NCI-H748 treated with DMSO at 0.1 percent for 48 hours (cell line): ENCODE results near the gene BOLL.
"Not testable (repeated sequence)": the region's sequence is repeated elsewhere in the genome, so short reads cannot be mapped to it uniquely, and the experiment has no call there.

Source experiments
- DNase-seq: peaks from one replicate; lab custom pipeline; 2025; lab: John Stamatoyannopoulos, UW

Gene BOLL, protein sequence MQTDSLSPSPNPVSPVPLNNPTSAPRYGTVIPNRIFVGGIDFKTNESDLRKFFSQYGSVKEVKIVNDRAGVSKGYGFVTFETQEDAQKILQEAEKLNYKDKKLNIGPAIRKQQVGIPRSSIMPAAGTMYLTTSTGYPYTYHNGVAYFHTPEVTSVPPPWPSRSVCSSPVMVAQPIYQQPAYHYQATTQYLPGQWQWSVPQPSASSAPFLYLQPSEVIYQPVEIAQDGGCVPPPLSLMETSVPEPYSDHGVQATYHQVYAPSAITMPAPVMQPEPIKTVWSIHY

DNA sequence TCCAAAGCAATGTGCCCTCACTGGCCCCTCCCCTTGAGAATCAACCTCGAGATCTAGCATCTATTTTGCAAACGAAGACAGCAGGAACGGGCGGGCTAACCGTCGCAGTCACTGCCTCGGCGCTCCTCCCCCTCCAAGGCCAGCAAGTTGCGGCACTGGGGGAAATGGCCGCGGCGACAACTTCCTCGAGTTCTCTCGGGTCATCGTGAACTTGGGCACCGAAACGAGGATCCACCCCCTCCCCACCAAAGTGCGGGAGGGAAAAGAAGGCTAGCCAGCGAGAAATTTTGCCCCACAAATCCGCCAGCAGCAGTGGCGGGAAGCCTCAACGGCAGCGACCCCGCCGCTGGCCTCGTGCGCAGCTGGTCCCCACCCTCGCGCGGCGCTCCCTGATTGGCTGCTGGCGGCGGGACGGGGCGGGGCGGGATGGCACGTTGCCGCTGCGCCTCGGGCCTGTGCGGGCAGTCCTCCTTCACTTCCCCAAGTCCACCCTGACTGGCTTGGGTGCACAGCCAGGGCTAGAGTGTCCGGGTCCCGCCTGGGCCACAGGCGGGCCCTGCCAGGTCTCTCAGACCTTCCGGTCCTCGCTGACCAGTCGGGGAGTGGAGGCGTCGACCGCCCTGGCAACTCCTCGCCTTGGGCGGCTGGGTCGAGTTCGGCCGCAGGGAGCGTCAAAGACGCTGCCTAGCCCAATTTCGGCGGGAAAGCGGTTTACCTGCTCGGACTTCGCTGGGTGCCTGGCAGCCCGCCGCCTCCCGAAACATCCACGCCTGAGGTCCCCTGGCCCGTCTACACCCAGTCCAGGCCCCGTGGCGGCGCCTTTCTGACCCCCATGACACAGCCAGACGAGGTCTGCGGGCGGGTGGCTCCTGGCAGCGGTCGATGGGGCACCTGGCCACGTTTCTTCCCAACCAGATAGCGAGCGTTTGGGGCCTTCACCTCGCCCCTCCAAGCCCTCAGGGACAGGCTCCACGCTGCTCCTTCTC is at the start of gene BOLL:
TSS of gene BOLL (minus strand) at position 364 of the 986 bp plus-strand sequence. CDS start 3,469 bp downstream, outside the sequence.
- no peak for DNase-seq

DNA sequence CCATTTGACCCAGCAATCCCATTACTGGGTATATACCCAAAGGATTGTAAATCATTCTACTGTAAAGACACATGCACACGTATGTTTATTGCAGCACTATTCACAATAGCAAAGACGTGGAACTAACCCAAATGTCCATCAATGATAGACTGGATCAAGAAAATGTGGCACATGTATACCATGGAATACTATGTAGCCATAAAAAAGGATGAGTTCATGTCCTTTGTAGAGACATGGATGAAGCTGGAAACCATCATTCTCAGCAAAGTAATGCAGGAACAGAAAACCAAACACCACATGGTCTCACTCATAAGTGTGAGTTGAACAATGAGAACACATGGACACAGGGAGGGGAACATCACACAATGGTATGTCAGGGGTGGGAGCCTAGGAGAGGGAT is 49.7 kb upstream of the BOLL start:
- DNase-seq = not testable (repeated sequence)

DNA sequence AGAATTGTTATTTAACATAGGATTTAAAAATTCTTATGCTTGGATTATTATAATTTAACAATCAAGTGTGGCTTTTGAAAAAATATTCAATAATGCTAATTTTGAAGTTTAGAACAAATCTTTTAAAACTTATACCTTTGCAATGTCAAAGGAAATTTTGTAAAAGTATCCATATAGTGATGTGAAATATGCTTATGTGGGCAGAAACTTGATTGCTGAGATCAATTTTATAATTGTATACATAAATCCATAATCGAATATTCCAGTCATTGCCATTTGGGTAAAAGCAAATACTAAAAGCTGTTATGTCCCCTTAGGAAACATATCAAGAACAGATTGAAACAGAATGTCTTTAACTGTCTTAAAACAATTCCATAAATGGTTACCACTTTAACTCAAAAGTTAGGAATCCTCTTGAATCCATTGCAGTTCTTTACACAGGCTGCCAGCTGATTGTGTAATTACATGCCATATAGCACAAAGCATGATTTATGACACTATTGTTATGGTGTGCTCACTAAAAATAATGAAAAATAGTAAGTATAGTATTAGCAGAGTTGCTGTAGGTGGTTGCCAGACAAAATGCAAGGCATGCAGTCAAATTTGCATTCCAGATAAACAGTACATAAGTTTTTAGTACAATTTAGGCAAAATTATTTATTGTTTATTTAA is 43.5 kb upstream of the BOLL start:
- DNase-seq = no peak

DNA sequence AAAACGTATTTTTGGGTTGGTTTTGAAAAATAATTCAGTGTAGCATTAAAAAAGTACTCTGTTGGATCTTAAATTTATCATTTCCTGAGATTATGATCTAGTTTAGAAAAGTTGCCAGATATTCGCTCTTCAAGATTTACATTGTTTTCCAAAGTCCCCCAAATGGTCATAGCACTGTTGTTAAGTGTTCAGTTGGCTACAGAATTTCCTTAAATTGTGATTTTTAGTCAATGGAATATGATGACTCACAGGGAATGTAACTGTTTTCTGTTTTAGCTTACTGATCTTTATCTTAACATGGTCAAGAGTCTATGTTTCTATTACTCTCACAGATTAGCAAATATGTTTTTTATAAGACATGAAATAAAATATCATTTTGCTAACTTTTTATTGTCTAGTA is 42.5 kb upstream of the BOLL start:
- DNase-seq = no peak

DNA sequence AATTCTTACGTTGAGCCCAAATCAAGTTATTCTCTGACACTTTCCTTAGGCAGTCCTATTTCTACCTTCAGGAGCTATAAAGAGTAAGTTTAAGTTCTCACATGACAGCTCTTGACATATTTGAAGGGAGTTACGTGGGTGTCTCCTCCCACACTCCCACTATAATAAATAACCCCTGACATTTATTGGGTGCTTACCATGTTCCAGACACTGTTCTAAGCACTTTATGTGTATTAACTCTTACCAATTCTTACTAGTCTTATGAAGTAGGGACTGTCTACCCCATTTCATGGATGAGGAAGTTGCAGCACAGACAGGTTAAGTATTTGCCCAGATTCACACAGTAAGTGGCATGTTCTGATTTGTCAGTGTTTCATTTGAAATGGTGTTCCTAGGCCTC is 37.2 kb upstream of the BOLL start:
- DNase-seq = no peak

DNA sequence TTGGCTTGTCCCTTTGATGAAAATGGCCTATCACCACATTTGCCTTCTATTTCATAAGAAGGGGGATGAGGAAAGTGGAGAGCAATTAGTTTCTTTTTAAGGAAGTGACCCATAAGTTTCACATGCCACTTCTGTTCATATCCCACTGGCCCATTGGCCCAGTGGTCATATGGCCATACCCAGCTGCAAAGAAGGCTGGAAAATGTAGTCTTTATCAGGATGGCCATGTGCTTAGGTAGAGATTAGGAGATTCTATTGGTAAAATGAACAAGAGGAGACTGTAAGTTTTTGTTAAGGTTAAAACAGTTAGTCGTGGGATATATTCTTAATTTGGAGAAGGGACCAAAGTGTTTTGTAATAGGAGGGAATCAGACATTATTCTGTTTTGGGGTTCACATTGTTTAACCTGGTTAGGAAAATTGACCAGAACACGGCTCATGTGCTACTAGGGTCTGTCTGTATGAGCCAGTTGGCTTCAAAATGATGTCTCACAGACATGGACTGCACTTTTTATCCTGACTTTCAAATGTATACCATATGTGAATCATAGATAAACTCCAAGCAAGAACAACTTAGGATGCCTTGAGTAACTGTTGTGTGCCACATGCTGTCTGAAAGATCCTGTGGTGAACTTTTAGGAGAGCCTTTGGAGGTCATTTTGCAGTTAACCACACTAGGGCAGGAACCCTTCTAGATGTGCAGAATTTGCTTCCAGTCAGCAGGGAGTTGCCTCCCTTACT is 36.6 kb upstream of the BOLL start:
- DNase-seq = no peak

DNA sequence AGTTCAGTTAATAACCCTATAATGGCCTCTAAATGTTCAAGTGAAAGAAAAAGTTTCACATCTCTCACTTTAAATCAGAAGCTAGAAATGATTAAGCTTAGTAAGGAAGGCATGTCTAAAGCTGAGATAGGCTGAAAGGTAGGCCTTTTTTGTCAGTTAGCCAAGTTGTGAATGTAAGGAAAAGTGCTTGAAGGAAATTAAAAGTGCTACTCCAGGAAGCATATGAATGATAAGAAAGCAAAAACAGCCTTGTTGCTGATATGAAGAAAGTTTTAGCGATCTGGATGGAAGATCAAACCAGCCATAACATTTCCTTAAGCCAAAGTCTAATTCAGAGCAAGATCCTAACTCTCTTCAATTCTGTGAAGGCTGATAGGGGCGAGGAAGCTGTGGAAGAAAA is 29.4 kb upstream of the BOLL start:
- DNase-seq = no peak

DNA sequence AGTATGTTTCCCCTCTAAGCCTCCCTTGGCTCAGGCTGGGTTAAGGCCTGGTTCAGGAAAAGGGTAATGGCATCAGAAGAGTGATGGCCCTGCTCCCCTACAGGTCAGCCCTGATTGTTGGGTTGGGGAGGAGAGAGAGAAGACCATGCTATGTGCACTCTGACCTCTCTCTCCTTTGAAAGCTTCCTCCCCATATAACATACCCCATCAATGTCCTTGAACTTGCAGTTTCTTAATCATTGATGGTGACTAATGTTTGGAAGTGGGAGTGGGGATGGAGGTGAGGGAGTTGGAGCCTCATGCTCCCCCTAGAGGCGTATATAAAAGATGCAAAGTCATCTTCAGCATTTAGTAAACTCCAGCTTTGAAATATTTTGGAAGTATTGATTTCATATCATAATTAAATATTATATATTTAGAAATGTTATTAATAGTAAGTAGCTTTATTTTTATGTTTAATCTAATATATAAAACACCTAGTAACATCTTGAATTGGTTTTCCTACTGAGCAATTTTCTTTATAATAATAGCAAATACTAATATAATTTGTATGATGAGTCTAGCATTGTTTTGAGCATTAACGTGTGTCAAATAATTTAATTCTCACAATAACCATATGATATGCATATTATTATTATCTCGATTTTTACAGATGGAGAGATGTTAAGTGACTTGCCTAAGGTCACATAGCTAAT is 28.1 kb upstream of the BOLL start:
- peak; percentile 17 for DNase-seq

DNA sequence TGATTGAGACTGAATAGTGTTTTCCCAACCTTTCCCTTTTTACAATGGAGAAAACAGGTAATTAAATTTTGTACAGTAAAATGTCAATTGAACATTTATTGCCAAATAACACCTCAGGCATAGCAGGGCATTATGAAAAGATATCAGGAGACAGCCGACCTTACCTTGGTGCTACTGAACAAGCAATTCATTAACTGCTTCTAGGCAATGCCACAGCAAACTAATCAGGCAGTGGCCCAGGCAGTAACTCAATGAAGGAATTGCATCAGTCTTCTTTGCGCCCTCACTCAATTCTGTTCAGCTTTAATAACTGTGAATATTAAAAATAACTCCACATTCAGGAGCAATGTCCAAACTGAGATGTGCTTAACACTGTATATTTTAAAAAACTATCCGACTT is 25.4 kb upstream of the BOLL start:
- DNase-seq = no peak

DNA sequence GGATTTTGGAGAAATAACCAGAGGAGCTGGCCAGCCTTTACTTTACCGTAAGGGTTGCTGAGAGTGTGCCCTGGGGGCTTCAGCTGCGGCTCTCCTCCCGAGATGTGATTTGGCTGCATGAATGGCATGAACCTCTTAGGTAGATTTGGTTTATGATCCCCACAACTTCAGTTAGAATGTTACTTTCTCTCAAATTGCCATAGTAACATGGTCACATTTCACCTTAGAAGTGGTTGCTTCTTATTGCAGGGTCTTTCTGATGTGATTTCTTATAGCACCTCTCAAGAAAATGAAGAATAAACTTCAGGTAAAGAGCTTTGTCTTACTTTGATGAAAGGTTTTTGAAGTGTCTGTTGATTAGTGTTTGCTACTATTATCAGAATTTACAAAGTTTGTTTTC is 24.9 kb upstream of the BOLL start:
- no peak for DNase-seq

DNA sequence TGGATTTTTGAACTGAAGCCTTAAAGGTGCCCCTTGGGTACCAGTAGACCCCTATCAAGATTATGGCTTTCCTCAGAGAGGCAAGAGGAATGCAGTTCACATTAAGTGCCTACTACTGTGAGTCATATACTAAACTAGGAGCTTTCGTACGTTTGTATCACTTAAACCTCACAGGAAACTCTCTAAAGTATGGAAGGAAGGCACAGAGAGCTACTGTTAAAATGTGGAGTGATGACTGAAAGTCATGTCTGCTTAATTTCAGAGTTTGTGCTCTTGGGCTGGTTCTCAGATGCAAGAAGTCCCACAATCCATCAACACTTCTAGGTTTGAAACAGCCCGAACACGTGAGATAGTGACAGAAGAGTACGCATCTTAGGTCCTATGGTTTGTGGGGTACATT is 23.9 kb upstream of the BOLL start:
- DNase-seq = no peak

DNA sequence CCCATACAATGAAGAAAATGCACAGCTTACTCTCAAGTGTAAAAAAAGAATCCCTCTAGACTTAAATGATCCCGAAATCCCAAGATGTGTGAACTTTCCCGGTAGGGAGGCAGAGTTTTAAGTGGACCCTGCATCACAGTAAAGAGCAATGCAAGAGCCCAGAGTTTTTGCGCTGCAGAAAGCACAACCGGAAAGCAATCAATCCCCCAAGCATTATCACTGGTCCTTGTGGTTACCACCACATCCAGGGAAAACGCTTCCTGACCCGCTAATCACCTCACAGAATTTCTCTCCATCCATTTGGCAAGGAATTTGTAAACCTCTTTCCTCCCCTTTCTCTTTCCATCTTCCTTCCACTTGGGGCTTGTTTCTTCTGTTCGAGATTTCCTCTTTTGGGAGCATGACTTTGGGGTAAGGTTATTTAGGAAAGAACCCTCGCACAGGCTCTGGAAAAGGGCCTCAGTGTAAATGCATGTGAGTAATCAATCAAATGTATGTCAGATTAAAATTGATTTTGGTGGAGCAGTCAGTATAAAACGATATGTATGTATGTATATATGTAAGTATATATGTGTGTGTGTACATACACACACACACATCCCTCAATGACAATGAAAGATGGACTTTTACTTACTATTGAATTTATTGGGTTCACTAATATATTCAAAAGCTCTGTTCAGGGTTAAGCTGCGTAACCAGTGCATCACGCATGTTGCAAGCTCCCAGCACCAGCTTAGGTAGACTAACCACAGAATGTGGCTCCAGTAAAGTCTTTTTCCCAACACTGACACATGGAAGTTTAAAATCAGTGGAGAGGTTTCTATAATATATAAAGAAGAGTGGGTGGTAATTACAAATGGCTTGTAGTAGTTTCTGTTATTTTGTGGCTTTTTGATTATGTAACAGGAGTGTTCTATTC is 20.9 kb upstream of the BOLL start:
- no peak for DNase-seq

DNA sequence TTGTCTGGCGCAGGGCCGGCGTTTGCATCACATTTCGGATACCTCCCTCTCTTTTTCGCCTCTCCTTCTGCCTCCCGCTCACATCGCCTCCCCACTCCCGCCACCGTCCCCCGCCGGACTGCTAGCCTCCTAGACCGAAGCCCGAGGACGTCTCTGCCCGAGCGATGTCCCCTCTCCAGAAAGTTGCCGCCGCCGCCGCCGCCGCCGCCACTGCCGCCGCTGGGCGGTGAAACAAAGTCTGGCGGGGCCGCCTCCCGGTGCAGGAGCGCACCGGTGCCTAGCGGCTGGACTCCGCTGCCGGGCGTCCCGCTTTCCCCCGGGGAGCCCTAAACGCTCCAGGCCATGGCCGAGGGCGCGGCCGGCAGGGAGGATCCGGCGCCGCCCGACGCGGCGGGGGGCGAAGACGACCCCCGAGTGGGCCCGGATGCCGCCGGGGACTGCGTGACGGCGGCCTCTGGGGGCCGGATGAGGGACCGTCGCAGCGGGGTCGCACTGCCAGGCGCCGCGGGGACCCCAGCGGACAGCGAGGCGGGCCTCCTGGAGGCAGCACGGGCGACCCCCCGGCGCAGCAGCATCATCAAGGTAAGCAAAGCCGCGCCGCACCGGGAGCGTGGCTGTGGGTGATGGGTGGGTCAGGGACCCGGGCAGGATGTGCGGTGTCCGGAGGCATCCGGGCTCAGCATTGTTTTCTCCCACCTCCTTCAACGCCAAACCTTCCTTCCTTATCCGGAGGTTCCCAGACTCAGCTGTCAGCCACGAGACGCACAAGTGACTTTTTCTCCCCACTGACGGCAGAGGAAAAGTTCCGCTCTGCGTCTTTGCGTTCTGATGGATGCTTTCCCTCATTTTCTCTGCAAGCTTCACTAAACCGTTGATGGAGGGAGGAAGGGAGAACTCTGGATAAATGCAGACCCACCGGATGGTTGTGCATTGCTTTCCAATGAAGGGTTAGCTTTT is 19.9 kb upstream of the BOLL start:
- no peak for DNase-seq

DNA sequence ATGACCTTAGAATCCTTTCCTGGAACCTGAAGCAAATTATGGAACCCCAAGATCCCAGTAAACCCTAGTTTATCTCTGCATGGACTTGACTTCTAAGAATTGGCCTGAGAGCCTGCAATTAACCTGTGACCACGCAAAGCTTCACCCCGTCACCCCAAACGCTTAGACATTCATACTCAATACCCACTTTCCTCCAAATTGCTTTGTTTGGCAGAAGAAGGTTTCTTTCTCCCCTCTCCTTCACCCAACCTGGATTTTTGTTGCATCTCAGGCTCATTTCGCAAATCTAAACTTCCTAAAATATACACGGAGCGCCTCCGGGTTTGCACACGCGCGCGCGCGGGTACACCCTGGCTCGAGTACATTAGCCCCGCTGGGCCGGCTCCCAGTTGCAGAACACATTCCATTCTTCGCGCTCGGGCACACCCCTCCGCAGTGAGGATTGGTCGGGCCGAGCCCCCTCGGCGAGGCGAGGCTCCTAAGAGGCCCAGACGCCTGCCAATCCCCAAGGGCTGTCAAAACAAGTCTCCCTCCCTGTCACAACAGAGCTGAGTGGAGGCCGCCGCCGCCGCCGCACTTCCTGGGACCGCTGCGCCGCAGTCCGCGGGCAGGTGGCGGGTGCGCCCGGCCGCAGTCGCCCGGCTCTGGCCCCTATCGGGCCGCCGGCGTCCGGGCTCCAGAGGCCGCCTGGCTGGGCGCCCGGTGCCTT is 19.1 kb upstream of the BOLL start, which contains the start of gene PLCL1:
TSS of gene PLCL1 (plus strand) at position 545 of the 709 bp plus-strand sequence.
- peak; percentile 83 for DNase-seq

DNA sequence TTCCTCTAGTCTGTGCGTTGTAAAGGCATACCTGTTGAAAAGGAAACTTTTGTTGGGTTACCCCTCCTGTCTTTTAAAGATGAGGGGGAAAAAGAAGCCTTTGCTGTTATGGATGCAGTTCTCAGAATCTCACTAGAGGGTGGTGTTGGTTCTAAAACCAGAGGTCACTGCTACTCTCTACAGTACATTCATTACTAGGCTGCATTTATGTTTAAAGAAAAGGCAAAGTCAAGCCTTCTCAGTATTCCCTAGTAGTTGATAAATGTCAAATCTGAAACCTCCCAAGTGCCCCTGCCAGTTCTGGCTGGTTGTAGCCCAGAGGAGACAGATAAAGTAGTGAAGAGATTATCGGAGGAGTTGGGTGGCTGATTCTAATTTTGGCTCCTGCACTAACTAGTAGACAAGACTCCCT is 17.9 kb upstream of the BOLL start:
- DNase-seq = peak; percentile 34

DNA sequence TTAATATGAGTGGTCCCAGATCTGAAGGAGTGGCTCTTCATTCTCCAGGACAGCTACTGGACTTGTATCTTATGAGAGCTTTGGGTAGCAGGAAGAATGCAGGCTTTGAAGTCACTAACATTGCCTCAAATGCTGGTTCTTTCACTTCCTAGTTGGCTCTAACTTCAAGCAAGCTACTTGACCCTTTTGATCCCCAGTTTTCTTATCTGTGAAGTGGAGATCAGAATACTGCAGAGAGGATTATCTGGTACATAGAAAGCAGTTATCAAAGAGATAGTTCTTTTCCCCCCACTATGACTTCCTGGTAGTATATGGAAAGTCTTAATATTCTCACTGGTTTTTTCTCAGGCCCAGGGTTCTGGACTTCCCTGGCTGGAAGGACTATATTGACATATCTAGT is 15.9 kb upstream of the BOLL start:
- no peak for DNase-seq

DNA sequence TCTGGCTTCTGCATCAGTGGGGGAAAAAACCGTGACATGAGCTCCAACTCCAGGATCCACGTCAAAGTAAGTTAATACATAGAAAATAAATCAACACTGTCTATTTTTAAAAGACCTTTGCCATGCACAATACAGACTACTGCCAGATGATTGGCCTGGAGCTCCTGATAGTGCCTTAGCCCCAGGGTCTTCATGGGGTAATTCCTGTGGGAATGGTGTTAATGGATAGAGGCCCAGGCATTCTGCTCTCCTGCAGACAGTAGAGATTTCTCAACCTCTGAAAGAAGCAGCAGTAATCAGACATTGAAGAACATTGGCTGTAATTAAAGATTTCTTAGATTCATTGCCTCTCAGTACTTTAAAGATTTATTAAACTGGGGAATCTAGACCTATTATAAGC is 15.0 kb upstream of the BOLL start:
- DNase-seq = no peak

DNA sequence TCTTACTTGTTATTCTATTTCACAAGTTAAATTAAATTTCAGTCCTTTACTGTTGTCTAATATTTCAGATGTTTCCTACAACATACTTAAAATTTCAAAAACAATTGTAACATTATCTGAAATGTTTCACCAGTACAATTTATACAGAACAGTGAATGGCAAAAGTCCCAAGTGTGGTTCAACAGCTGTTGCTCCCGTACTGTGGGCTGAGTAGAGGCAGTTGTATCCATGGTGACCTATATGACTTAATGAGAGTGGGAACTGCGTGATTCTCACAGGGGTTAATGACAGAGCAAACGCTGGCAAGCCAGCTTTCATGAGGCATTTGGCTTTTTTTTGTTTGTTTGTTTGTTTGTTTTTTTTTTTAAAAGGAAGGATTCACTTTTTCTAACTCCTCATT is 13.9 kb upstream of the BOLL start:
- DNase-seq = no peak
